HG03280 (cell line): ENCODE results near the gene RPL13.
A peak's percentile ranks its signal among the peaks of the same experiment; 100 is the strongest.

Source experiments
- ATAC-seq: cut with Tn5 transposase; IDR thresholded peaks from one replicate; pipeline ENCODE4 v1.9.1; 2021; ENCODE audit warnings: mild to moderate bottlenecking, moderate library complexity; ENCODE audit not compliant: unreplicated experiment

The RPL13 gene

DNA sequence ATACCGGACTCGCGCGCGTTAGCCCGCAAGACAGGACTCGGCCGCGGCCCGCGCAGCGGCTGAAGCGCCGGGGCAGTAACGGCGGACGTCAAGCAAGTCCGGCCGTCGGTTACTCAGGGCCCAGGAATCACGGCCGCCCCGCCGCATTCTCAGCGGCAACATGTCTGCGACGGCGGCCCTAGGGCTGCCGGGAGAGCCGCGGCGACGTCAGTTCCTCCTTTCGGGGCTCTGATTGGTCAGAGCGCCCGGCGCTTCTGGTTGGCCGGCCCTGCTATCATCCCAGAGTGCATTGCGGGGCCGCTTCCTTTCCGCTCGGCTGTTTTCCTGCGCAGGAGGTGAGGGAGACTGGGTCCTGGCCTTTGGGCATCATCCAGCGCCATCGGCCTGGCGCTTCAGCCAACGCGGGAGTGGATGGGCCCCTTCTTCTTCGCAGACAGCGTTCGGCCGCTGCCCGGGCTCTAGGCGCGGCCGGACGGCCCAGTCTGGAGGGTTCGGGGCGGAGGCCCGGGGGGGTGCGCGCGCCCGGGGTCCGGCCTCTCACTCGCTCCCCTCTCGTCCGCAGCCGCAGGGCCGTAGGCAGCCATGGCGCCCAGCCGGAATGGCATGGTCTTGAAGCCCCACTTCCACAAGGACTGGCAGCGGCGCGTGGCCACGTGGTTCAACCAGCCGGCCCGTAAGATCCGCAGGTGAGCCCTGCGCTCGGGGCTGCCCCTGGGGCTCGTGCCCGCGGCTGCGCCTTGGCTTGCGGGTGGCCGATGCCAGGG lies at the start of gene RPL13:
Gene RPL13 (plus strand): TSS at position 305 of the 764 bp plus-strand sequence. CDS start 278 bp downstream, at position 583.
- peak; percentile 89 for ATAC-seq

DNA sequence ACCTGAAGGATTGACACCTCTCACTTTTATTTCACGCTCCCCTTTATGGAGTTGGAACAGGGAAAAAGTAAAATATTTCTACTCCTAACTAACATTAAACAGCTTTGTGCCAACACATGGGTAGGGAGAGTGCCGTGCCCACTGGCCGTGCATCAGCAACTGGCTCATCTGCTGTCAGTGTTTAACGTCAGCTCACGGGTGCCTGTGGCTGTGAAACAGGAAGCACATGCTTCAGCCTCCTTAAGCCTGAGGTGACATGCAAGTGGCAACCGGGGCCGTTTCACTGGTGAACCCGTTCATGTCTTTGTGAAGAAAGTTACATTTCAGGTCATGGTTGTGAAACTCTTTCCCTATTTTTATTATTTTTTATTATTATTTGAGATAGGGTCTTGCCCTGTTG lies 49.1 kb upstream of the RPL13 start:
- ATAC-seq: no peak

DNA sequence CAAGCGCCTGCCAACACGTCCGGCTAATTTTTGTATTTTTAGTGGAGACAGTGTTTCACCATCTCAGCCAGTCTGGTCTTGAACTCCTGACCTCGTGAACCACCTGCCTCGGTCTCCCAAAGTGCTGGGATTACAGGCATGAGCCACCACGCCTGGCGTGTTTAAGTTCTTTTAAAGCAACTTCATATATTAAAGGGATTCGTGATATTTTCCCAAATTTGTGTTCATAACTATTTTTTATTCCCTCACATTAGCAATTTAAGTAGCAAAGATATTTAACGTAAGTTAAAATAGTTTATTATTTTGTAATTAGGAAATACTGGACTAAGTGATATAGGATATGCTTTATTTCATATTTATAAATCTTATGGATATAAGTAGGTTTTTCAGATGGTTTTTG lies 48.0 kb upstream of the RPL13 start:
- no peak for ATAC-seq

DNA sequence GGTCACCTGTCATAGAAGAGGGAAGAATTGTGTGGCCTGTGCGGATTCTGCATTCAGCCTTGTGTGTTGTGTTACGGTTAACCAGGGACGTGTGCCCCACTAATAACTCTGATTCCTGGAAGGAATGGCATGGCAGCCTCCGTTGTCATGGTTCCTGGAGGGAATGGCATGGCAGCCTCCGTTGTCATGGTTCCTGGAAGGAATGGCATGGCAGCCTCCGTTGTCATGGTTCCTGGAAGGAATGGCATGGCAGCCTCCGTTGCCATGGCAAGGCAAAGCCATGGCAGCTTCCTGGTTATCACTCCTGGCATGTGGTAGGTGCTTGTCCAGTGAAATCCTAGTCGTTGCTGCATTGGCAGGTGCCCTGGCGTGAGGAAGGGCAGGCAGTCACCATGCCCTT lies 43.4 kb upstream of the RPL13 start:
- ATAC-seq: no peak

DNA sequence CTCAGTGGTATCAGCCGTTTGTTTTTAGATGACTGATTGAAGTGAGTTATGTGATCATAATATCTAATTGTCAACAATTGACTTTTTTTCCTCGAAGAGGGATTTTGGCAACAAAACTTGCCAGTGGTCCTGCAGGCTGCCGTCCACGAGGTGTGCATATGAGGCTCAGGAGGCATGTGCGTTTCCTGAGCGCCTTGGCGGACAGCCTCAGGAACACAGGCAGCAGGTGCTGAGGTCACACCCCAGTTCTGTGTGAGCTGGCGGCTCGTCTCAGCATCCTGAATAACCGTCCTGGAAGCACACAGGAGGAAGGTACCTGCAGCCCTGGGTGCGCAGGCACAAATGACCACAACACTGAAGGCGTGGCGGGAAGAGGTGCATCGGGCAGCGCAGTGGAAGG lies 40.6 kb upstream of the RPL13 start:
- ATAC-seq: no peak

DNA sequence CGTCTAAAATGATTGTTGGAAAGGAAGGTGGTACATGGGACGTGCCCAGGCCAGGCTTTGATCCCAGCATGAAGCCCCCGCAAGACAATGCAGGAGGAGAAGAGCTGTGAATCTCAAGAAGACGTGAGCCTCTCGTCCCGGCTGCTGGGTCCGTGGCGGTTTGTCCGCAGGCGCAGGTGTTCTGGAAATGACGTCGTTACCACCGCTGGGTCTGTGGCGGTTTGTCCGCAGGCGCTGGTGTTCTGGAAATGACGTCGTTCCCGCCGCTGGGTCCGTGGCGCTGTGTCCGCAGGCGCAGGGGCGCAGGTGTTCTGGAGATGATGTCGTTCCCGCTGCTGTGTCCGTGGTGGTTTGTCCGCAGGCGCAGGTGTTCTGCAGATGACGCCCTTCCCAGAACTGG lies 38.2 kb upstream of the RPL13 start:
- ATAC-seq: no peak

DNA sequence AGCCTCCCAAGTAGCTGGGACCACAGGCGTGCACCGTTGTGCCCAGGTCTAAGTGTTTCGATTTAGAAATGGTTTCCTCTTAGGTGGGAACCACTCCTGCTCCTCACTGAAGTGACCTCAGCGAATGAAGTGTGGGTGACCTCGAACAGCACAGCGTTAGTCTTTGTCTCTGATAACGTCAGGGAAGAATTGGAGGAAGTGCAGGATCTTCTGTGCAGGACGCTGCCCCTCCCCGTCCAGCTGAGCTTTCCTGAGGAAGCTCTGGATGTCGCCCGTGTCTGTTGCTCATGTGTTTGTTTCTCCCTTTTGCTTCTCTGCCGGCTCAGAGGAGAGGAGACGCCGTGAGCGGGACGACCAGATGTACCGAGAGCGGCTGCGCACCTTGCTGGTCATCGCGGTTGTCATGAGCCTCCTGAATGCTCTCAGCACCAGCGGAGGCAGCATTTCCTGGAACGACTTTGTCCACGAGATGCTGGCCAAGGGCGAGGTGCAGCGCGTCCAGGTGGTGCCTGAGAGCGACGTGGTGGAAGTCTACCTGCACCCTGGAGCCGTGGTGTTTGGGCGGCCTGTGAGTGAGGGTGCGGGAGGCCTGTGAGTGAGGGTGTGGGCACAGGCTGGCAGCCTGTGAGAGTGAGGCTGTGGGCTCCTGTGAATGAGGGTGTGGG lies 36.7 kb upstream of the RPL13 start:
- no peak for ATAC-seq

DNA sequence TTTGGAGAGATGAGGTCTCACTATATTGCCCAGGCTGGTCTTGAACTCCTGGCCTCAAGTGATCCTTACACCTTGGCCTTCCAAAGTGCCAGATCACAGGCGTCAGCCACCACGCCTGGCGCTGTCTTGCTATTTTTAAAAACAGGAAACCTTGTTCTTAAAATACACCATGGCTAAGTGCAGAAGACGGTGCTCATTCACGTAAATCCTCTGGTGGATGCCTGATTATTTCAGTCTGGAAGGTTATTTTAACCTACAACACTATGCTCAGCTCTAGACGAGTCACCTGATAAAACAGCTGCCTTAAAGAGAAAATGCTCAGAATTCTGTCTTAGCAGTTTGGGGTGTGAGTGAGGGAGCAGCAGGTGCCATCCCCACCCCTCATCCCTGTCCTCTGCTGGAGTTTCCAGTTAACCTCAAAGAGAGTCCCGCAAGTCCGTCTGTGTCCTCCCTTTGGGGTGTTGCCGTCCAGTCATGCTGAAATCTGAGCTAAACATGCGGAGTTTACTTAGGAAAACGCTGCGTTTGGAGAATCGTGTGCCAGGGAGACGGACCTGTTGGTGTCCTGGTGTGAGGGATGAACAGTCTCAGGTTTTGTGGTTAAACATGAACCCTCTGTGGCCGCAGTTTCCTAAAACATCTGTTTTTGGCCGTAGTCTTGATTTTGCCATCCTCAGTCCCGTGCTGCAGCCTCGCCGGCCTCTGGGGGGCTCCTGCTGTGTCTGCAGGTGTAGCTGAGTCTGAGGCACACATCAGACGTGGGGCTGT lies 35.2 kb upstream of the RPL13 start:
- no peak for ATAC-seq

DNA sequence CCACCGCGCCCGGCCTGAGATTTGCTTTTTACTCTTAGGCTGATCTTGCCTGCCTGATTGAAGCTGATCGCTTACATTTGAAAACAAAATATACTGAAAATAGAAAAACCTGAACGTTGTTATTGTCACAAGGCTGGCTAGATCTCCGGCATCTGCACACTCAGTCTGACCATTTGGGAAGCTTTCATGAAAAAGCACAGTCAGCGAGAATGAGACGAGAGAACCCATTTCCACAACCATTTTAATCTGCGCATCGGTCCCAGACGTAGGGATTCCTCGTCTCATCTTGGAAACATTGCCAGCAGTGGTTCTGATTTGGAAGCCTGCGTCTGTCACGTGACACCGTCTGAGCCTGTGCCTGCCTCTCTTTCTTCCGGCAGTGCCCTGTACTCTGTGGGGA lies 31.4 kb upstream of the RPL13 start:
- no peak for ATAC-seq

DNA sequence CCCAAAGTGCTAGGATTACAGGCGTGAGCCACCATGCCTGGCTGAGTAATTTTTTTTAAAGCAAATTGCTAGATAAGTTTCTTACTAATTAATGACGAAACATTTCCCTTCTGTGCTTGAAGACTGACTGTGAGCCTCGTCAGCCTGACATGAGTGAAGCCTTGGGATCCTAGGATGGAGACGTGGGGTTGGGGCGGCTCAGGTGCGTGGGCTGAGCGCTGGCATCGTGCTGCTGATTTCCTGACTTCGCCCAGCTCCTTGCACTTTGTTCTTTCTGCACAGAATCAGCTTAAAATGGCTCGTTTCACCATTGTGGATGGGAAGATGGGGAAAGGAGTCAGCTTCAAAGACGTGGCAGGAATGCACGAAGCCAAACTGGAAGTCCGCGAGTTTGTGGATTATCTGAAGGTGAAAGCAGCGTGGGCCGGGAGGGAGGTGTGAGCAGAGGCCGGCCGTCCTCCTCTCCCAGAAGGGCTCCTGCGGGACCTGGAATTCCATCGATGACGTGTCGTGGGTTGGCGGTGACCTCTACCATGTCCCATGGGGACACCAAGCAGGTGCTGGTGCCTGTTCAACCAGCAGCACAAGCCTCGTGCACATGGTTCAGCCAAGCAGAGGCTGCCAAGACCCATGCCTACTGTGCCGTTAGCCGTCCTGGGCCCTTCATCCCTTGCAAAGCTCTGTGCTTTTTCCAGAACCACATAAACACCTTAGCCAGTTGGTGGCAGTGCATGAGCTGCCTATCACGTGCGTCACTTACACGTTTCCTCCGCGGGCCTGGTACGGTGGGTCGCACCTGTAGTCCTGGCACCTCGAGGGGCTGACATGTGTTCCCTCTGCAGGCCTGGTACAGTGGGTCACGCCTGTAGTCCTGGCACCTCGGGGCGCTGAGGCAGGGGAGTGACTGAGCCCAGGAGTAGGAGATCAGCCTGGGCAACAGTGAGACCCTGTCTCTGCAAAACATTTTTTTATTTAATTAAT lies 29.8 kb upstream of the RPL13 start:
- ATAC-seq: no peak

DNA sequence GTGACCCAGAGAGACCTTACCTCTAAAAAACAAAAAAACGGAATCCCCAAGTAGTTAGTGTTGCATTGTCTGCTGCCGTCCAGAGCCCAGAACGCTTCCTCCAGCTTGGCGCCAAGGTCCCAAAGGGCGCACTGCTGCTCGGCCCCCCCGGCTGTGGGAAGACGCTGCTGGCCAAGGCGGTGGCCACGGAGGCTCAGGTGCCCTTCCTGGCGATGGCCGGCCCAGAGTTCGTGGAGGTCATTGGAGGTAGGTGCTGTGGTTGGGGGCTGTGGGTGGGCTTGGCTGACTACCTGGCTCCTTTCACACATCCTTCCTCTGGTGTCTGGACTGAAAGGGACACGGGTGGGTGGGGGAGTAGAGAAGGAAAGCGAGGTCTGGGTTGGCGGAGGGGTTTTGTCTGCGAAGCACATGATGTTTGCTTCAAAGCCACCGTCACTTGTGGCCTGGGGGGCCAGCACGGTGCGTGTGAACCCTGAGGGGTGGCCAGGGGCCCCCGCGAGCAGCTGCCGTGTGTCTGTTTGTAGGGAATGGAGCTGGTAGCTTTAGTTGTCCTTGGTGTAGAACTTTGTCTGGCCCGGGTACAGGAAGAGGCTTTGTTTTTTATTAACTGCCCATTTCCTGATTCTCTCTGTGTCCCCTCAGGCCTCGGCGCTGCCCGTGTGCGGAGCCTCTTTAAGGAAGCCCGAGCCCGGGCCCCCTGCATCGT lies 28.5 kb upstream of the RPL13 start:
- ATAC-seq: no peak

DNA sequence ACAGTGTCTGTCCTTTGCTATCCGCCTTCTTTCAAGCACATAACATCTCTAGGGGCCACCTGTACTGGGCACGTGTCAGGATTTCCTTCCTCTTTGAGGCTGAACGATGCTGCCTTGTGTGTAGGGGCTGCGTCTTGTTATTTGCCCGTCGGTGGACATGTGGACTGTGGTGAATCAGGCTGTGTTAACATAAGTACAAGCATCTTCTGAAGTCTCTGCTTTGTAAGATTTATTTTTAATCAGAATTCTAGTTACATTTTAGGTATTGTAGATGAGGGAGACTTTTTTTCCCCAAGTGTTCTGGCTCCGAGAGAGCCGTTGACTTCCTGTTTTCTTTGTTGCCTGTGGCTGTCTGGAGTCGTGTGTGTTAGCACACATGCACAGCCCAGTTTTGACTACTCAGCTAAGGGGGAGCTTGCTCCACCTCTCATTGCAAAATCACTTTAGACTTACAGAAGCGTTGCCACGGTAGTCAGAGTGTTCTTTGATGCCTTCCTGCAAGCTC lies 26.2 kb upstream of the RPL13 start:
- ATAC-seq: no peak

DNA sequence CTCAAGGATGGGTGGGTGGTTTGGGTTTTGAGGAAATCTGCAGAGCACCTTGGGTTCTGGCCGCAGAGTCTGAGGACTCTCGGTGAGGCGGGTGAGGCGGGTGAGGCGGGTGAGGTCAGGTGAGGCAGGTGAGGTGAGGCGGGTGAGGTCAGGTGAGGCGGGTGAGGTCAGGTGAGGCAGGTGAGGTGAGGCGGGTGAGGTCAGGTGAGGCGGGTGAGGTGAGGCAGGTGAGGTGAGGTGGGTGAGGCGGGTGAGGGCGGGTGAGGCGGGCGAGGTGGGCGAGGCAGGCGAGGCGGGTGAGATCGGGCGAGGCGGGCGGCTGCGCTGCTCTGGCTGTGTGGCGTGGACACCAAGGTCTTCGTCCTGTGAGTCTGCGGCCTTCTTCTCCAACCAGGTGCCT lies 24.1 kb upstream of the RPL13 start:
- ATAC-seq: no peak

DNA sequence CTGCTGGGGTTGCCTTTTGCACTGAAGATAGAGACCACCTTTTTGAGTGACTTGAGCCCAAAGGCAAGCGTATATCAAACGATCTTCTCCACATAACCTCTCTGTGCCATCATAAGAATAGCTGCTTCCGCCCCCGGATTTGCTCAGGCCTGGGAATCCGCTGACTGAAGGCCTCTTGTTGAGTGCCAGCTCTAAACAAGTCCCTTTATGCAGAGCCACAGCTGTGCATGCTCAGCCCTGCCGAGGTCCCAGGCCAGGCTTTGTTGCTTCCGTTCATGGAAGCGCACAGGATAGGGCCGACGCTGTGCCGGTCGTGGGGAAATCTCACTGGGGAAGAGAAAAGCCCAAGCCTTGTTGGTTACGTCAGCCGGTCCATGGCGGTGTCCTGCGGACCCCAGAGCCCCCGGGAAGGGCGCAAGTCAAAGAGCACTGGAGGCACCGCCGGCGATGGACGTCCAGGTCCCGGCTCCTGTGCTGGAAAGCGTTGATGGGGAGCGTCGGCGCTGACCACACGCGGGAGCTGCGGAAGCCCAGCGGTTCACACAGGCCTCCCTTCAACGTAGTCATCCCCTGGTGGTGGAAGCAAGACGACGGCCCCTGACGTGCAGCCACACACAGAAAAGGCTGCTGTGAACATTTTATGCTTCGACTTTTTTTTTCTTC lies 23.5 kb upstream of the RPL13 start:
- no peak for ATAC-seq

DNA sequence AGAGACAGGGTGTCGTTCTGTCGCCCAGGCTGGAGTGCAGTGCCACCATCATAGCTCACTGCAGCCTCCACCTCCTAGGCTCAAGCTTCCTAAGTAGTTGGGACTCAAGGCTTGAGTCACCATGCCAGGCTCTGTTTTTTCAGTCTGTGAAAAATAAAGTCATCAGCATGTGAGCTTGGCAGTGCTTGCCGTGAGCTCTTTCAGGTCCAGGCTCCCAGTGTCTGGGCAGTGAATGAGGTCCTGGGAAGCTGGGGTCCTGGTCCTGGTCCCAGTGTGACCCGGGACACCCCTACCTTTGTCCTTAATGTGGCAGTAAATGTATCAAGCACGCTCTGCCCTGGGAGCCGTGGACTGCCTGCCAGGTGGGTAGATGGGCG lies 22.9 kb upstream of the RPL13 start:
- no peak for ATAC-seq

DNA sequence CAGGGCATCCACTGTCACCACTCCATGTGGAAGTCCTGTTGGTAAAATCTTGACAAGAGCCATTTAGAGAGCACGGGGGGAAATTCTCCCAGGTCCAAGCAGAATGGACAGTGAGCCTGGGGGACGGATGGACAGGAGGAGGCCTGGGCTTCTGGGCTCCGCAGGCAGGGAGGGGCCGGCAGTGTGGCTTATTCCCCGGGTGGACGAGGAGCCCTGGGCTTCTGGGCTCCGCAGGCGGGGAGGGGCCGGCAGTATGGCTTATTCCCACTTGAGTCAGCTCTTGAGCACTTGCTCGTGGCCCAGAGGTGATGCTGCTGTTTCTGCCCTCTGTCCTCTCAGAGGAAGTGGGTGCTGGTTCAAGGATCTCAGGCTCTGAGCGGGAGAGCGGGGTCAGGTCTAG lies 22.2 kb upstream of the RPL13 start:
- ATAC-seq: no peak

DNA sequence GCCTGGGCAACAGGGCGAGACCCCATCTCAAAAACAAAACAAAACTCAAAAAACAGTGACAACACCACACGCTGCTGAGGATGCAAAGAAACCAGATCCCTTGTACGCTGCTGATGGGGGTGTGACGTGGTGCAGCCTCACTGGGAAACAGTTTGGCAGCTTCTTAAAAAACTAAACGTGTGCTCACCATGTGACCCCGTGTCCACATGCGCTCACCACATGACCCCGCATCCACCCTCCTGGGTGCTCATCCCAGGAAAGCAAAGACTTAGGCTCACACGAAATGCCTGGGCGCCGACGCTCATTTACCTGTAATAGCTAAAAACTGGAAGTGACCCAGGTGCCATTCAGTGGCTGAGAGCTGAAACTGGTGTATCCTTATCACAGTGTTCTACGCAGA lies 19.9 kb upstream of the RPL13 start:
- no peak for ATAC-seq

DNA sequence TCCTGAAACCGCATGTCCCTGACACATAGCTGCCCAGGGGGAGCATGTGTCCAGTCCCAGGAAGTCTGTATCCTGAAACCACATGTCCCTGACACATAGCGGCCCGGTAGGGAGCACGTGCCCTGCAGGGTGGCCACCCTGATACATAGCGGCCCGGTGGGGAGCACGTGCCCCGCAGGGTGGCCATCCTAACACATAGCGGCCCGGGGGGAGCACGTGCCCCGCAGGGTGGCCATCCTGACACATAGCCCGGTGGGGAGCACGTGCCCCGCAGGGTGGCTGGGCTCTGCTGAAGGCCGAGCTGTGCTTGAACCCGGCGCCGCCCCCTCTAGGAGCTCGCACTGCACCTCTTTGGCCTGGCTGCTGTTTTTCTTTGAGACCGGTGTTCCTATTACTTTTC lies 18.7 kb upstream of the RPL13 start:
- no peak for ATAC-seq

DNA sequence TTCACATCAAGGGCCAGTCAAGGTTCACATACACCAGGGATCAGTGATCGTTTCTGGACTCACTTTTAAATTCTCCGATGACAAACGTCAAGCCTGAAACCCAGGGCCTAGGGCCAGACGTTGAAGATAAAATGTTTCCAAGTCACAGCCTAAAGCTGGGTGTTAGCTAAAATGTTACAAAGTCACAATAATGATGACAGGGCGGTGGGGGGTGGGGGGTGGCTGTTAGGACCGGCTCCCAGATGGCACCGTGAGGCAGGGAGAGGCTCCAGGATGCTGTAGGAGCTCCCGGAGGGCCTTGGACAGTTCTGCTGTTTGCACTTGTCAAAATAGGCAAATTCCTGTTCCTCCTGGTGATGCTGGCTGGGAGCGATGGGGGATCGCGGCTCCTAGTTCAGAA lies 16.4 kb upstream of the RPL13 start:
- no peak for ATAC-seq

DNA sequence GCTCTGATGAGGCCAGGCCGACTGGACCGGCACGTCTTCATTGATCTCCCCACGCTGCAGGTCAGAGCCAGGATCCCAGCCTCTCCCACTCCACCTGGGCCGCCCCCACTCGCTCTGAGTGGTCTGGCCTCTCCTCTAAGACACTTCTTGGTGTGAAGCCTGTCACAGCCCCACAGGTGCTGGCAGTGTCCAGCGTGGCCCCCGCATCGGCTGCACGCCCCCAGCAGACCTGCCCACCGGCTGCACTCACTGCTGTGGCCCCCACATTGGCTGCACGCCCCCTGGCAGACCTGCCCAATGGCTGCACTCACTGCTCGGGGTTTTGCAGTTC lies 15.8 kb upstream of the RPL13 start:
- no peak for ATAC-seq
